WTC11 (cell line): Measurements from ENCODE around the gene PSEN1. TPM values are rescaled to one million over a fixed set of nuclear protein-coding genes. Genes with fewer than 3 reads are reported as not detected.
A peak's percentile ranks its signal among the peaks of the same experiment; 100 is the strongest.

Experiments used
- ATAC-seq: fragments of 200-7000 bp; cut with Tn5 transposase; 2 replicates; pipeline ENCODE4 v1.10.0; 2021; ENCODE audit warnings: mild to moderate bottlenecking, moderate library complexity
- CTCF ChIA-PET: fragments of 300-600 bp; sonication (Branson Sonifier 250); formaldehyde crosslinking; loops from one replicate; lab custom pipeline; 2021; ENCODE audit warnings: antibody characterized with exemption; lab: Charles Lee
- POLR2A ChIA-PET: fragments of 350-600 bp; sonication (Branson Sonifier 250); formaldehyde crosslinking; loops from one replicate; lab custom pipeline; 2021; ENCODE audit warnings: antibody characterized with exemption; lab: Charles Lee
- DNase-seq: peaks from one replicate; pipeline ENCODE4 v3.0.0; 2021; ENCODE audit warnings: low spot score
- H3K27ac Mint-ChIP-seq: 2 replicates; pipeline ENCODE4 v1.8.0; 2021; ENCODE audit warnings: mixed read lengths
- H3K27me3 Mint-ChIP-seq: 2 replicates; pipeline ENCODE4 v1.8.0; 2021; ENCODE audit warnings: low read depth, mild to moderate bottlenecking, moderate library complexity, mixed read lengths
- H3K36me3 Mint-ChIP-seq: 2 replicates; pipeline ENCODE4 v1.8.0; 2021; ENCODE audit warnings: mixed read lengths
- H3K4me1 Mint-ChIP-seq: 2 replicates; pipeline ENCODE4 v1.8.0; 2022; ENCODE audit warnings: mixed read lengths
- H3K4me3 Mint-ChIP-seq: 2 replicates; pipeline ENCODE4 v1.8.0; 2021; ENCODE audit warnings: mild to moderate bottlenecking, moderate library complexity, mixed read lengths
- H3K9me3 Mint-ChIP-seq: 2 replicates; pipeline ENCODE4 v1.8.0; 2021; ENCODE audit warnings: mixed read lengths
- FOXK1 ChIP-seq: sonication (generic); formaldehyde crosslinking; IDR thresholded peaks from 2 replicates; pipeline ENCODE4 v1.8.0; 2022; ENCODE audit warnings: mild to moderate bottlenecking, moderate library complexity, missing genetic modification reagents
- HMGA2 ChIP-seq: fragments of 250-450 bp; sonication (Bioruptor Pico); IDR thresholded peaks from 2 replicates; pipeline ENCODE4 v1.4.0; 2021; ENCODE audit warnings: mild to moderate bottlenecking, moderate library complexity
- MYBL2 ChIP-seq: sonication (generic); formaldehyde crosslinking; IDR thresholded peaks from 2 replicates; pipeline ENCODE4 v1.8.1; 2023; ENCODE audit warnings: mild to moderate bottlenecking, moderate library complexity, missing genetic modification reagents
- NR2C2 ChIP-seq: sonication (generic); formaldehyde crosslinking; IDR thresholded peaks from 2 replicates; pipeline ENCODE4 v1.8.0; 2022; ENCODE audit warnings: mild to moderate bottlenecking, missing genetic modification reagents
- NR3C1 ChIP-seq: sonication (generic); formaldehyde crosslinking; conservative IDR thresholded peaks from 2 replicates; pipeline ENCODE4 v1.8.1; 2023; ENCODE audit warnings: low read depth, mild to moderate bottlenecking, missing genetic modification reagents
- SMAD3 ChIP-seq: sonication (generic); formaldehyde crosslinking; IDR thresholded peaks from 2 replicates; pipeline ENCODE4 v1.8.0; 2022; ENCODE audit warnings: missing genetic modification reagents, mild to moderate bottlenecking, borderline replicate concordance
- SP1 ChIP-seq: sonication (generic); formaldehyde crosslinking; conservative IDR thresholded peaks from 2 replicates; pipeline ENCODE4 v1.8.1; 2022; ENCODE audit warnings: missing genetic modification reagents
- TEAD1 ChIP-seq: sonication (generic); formaldehyde crosslinking; IDR thresholded peaks from 2 replicates; pipeline ENCODE4 v1.8.0; 2022; ENCODE audit warnings: mild to moderate bottlenecking, missing genetic modification reagents
- ZNF138 ChIP-seq: sonication (generic); formaldehyde crosslinking; conservative IDR thresholded peaks from 2 replicates; pipeline ENCODE4 v1.8.1; 2022; ENCODE audit warnings: mild to moderate bottlenecking, moderate library complexity, missing genetic modification reagents
- ZNF232 ChIP-seq: sonication (generic); formaldehyde crosslinking; IDR thresholded peaks from 2 replicates; pipeline ENCODE4 v1.8.0; 2022; ENCODE audit warnings: mild to moderate bottlenecking, missing genetic modification reagents
- ZNF317 ChIP-seq: sonication (generic); formaldehyde crosslinking; IDR thresholded peaks from 2 replicates; pipeline ENCODE4 v1.8.1; 2023; ENCODE audit warnings: low read depth, mild to moderate bottlenecking, moderate library complexity, missing genetic modification reagents, borderline replicate concordance
- ZNF423 ChIP-seq: fragments of 250-450 bp; sonication (Bioruptor Pico); IDR thresholded peaks from 2 replicates; pipeline ENCODE4 v2.1.2; 2022; ENCODE audit warnings: mild to moderate bottlenecking, moderate library complexity
- total RNA-seq: library from RNA; stranded (reverse); gene quantifications from 3 replicates; pipeline ENCODE4 v1.2.3, GENCODE V29; 2021
- TF ChIP-seq, protein P1 (sequence below): sonication (generic); formaldehyde crosslinking; IDR thresholded peaks from 2 replicates; pipeline ENCODE4 v1.8.0; 2022; ENCODE audit warnings: mild to moderate bottlenecking, missing genetic modification reagents
- TF ChIP-seq, protein P2 (sequence below): fragments of 250-450 bp; sonication (Bioruptor Pico); conservative IDR thresholded peaks from 2 replicates; pipeline ENCODE4 v1.9.0; 2021; ENCODE audit warnings: mild to moderate bottlenecking
- TF ChIP-seq, protein P3 (sequence below): sonication (generic); formaldehyde crosslinking; IDR thresholded peaks from 2 replicates; pipeline ENCODE4 v1.8.1; 2023; ENCODE audit warnings: mild to moderate bottlenecking, missing genetic modification reagents, moderate library complexity
- TF ChIP-seq, protein P4 (sequence below): sonication (generic); formaldehyde crosslinking; IDR thresholded peaks from 2 replicates; pipeline ENCODE4 v1.8.1; 2023; ENCODE audit warnings: mild to moderate bottlenecking, missing genetic modification reagents
- TF ChIP-seq, protein P5 (sequence below): fragments of 250-450 bp; sonication (Bioruptor Pico); IDR thresholded peaks from 2 replicates; pipeline ENCODE4 v1.8.0; 2021; ENCODE audit warnings: mild to moderate bottlenecking
- TF ChIP-seq, protein P6 (sequence below): sonication (generic); formaldehyde crosslinking; IDR thresholded peaks from 2 replicates; pipeline ENCODE4 v1.8.1; 2023; ENCODE audit warnings: mild to moderate bottlenecking, missing genetic modification reagents

Gene PSEN1
- total RNA-seq, 1 experiment from 2014 or later, result 26.6 TPM

DNA sequence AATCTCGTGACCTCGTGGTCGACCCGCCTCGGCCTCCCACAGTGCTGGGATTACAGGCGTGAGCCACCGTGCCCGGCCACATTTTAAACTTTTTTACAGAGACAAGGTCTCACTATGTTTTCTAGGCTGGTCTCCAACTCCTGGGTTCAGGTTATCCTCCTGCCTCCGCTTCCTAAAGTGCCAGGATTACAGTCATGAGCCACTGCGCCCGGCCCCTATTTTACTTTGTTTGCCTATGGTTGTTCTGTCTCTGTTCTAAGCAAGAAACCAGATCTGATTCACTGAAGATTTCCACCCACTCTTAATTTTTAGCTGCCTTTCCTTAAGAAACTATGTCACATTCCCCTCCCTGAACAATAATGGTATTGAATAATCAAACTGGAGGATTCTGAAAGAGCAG, 38.9 kb upstream of the PSEN1 start:
- no peak for ATAC-seq
- TF ChIP-seq FOXK1 (CRISPR knock-in tag) (no peak), HMGA2 (CRISPR knock-in tag) (no peak), SP1 (CRISPR knock-in tag) (no peak)
- Mint-ChIP-seq H3K27ac (peak overlapping the region; percentile 74), H3K27me3 (no peaks in the 10 kb centered on the region), H3K4me1 (peaks cover 12% of the 10 kb centered on the region), H3K36me3 (peaks cover 55% of the 10 kb centered on the region), H3K4me3 (no peak overlapping the region), H3K9me3 (no peaks in the 10 kb centered on the region)
- CTCF ChIA-PET, result no interaction called here
- DNase-seq, result no peak
- POLR2A ChIA-PET, result no interaction called here

DNA sequence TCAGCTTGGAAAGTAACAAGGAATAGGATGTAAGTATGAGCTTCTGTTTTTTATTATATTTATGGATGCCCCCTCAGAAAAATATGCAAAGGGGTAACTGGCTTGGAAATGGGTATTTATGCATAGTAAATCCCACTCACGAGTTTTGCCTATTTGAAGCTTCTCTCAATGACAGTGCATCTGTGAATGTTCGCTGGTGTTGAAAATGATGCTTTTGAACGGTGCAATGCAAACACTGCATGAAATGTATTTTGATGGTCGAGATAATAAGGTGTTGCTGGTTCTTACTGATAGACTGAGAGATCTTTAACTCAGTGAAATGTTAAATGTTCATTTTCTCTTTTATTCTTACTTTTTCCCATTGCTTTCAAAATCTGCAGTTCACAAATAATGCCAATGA, 36.0 kb upstream of the PSEN1 start:
- Mint-ChIP-seq H3K27ac (0 out of 2 replicates have a peak overlapping the region, but pooled peaks have one; percentile 15), H3K4me3 (no peak overlapping the region), H3K27me3 (no peaks in the 10 kb centered on the region), H3K36me3 (peaks cover 70% of the 10 kb centered on the region), H3K9me3 (no peaks in the 10 kb centered on the region), H3K4me1 (peaks cover 9% of the 10 kb centered on the region)
- ATAC-seq (no peak), DNase-seq (no peak)
- TF ChIP-seq ZNF423 (CRISPR knock-in tag), result no peak
- TF ChIP-seq SMAD3 (CRISPR knock-in tag), result no peak
- TF ChIP-seq, protein P1, sequence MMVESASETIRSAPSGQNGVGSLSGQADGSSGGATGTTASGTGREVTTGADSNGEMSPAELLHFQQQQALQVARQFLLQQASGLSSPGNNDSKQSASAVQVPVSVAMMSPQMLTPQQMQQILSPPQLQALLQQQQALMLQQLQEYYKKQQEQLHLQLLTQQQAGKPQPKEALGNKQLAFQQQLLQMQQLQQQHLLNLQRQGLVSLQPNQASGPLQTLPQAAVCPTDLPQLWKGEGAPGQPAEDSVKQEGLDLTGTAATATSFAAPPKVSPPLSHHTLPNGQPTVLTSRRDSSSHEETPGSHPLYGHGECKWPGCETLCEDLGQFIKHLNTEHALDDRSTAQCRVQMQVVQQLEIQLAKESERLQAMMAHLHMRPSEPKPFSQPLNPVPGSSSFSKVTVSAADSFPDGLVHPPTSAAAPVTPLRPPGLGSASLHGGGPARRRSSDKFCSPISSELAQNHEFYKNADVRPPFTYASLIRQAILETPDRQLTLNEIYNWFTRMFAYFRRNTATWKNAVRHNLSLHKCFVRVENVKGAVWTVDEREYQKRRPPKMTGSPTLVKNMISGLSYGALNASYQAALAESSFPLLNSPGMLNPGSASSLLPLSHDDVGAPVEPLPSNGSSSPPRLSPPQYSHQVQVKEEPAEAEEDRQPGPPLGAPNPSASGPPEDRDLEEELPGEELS, result no peak
- TF ChIP-seq, protein P2, sequence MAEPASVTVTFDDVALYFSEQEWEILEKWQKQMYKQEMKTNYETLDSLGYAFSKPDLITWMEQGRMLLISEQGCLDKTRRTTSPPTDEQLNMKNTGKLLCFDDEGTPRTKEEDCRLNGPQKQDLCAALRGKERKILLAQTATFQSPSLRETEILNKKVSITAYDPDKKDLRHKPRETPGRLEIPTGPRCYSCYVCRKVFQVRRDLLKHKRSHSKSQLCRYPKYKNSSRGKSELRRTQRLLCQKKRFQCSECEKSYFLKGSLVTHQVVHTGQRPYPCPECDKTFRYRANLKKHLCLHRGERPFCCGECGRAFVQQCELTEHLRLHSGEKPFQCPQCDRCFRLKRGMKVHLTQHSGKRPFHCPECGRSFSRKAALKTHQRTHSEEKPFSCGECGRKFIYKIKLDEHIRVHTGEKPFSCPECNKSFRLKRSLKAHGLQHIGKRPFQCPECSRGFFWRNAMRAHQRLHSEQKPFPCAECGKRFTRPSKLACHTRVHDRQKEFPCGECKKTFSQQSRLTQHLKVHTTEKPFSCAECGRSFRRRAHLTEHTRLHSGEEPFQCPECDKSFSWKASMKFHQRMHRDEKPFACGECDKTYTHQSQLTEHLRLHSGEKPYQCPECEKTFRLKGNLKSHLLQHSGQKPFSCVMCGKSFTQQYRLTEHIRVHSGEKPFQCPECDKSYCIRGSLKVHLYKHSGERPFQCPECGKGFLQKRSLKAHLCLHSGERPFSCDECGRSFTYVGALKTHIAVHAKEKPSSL (CRISPR knock-in tag), result no peak
- TF ChIP-seq ZNF138 (CRISPR knock-in tag), result no peak
- TF ChIP-seq, protein P3, sequence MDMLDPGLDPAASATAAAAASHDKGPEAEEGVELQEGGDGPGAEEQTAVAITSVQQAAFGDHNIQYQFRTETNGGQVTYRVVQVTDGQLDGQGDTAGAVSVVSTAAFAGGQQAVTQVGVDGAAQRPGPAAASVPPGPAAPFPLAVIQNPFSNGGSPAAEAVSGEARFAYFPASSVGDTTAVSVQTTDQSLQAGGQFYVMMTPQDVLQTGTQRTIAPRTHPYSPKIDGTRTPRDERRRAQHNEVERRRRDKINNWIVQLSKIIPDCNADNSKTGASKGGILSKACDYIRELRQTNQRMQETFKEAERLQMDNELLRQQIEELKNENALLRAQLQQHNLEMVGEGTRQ (CRISPR knock-in tag), result no peak
- no peak for TF ChIP-seq ZNF232 (CRISPR knock-in tag)
- TF ChIP-seq MYBL2 (CRISPR knock-in tag), result no peak
- TF ChIP-seq SP1 (CRISPR knock-in tag), result no peak
- no peak for TF ChIP-seq ZNF317 (CRISPR knock-in tag)
- TF ChIP-seq, protein P4, sequence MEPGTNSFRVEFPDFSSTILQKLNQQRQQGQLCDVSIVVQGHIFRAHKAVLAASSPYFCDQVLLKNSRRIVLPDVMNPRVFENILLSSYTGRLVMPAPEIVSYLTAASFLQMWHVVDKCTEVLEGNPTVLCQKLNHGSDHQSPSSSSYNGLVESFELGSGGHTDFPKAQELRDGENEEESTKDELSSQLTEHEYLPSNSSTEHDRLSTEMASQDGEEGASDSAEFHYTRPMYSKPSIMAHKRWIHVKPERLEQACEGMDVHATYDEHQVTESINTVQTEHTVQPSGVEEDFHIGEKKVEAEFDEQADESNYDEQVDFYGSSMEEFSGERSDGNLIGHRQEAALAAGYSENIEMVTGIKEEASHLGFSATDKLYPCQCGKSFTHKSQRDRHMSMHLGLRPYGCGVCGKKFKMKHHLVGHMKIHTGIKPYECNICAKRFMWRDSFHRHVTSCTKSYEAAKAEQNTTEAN (CRISPR knock-in tag), result no peak
- no peak for TF ChIP-seq NR3C1 (CRISPR knock-in tag)
- TF ChIP-seq NR2C2 (CRISPR knock-in tag), result no peak
- TF ChIP-seq, protein P5, sequence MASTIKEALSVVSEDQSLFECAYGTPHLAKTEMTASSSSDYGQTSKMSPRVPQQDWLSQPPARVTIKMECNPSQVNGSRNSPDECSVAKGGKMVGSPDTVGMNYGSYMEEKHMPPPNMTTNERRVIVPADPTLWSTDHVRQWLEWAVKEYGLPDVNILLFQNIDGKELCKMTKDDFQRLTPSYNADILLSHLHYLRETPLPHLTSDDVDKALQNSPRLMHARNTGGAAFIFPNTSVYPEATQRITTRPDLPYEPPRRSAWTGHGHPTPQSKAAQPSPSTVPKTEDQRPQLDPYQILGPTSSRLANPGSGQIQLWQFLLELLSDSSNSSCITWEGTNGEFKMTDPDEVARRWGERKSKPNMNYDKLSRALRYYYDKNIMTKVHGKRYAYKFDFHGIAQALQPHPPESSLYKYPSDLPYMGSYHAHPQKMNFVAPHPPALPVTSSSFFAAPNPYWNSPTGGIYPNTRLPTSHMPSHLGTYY (CRISPR knock-in tag), result no peak
- TF ChIP-seq, protein P6, sequence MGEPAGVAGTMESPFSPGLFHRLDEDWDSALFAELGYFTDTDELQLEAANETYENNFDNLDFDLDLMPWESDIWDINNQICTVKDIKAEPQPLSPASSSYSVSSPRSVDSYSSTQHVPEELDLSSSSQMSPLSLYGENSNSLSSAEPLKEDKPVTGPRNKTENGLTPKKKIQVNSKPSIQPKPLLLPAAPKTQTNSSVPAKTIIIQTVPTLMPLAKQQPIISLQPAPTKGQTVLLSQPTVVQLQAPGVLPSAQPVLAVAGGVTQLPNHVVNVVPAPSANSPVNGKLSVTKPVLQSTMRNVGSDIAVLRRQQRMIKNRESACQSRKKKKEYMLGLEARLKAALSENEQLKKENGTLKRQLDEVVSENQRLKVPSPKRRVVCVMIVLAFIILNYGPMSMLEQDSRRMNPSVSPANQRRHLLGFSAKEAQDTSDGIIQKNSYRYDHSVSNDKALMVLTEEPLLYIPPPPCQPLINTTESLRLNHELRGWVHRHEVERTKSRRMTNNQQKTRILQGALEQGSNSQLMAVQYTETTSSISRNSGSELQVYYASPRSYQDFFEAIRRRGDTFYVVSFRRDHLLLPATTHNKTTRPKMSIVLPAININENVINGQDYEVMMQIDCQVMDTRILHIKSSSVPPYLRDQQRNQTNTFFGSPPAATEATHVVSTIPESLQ, result no peak
- no peak for TF ChIP-seq TEAD1 (CRISPR knock-in tag)
- ChIA-PET POLR2A (no interaction called here), CTCF (no interaction called here)
